Nephron progenitor cell (in vitro differentiated cells): ENCODE data around the gene PDLIM7.

Experiments
- DNase-seq: peaks from one replicate; pipeline ENCODE4 v3.0.0; 2021
- H3K27ac Mint-ChIP-seq: 2 replicates; pipeline ENCODE4 v1.8.0; 2021; ENCODE audit warnings: mild to moderate bottlenecking, moderate library complexity, mixed read lengths
- H3K27me3 Mint-ChIP-seq: 2 replicates; pipeline ENCODE4 v1.8.0; 2021; ENCODE audit warnings: mild to moderate bottlenecking, low read depth, mixed read lengths; ENCODE audit not compliant: poor library complexity
- H3K36me3 Mint-ChIP-seq: 2 replicates; pipeline ENCODE4 v1.8.0; 2021; ENCODE audit warnings: low read depth, mixed read lengths
- H3K4me1 Mint-ChIP-seq: 2 replicates; pipeline ENCODE4 v1.8.0; 2021; ENCODE audit warnings: mixed read lengths
- H3K4me3 Mint-ChIP-seq: 2 replicates; pipeline ENCODE4 v1.8.0; 2021; ENCODE audit warnings: mild to moderate bottlenecking, moderate library complexity, mixed read lengths
- H3K9me3 Mint-ChIP-seq: 2 replicates; pipeline ENCODE4 v1.8.0; 2021; ENCODE audit warnings: mild to moderate bottlenecking, moderate library complexity, mixed read lengths
- CTCF ChIP-seq: fragments of 200-600 bp; sonication (generic); IDR thresholded peaks from 2 replicates; pipeline ENCODE4 v1.5.0; 2021; ENCODE audit warnings: antibody characterized with exemption

Gene PDLIM7

GRCh38 chr5:177531209-177531940 lies 34.0 kb upstream of the PDLIM7 start:
- Mint-ChIP-seq H3K4me3 (no peak overlapping the region), H3K27ac (peak overlapping the region; percentile 88), H3K36me3 (peaks cover 36% of the 10 kb centered on the region), H3K4me1 (no peaks in the 10 kb centered on the region), H3K27me3 (no peaks in the 10 kb centered on the region), H3K9me3 (no peaks in the 10 kb centered on the region)
- no peak for DNase-seq
- TF ChIP-seq CTCF, result no peak

DNA sequence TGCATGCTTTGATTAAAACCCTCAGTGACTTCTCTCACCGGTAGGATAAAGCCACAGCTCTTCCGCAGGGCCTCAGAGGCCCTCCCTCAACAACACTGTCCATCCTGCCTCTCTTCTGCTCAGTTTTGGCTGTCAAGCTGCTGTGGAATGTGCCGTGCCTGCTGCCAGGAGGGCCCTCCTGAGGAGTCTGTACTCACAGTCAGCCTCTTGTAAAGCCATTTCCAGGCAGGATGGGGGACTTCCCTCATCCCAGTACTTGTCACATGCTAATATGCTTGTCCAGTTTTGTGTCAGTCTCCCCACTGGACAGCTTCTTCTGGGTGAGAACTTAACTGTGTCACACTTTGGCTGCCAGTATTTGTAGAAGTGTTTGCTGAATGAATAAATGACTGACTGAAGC lies 33.2 kb upstream of the PDLIM7 start:
- TF ChIP-seq CTCF, result no peak
- peak overlapping the region; percentile 88 for H3K27ac Mint-ChIP-seq
- H3K36me3 Mint-ChIP-seq, result peaks cover 38% of the 10 kb centered on the region
- no peak overlapping the region for H3K4me3 Mint-ChIP-seq
- H3K27me3 Mint-ChIP-seq, result no peaks in the 10 kb centered on the region
- H3K4me1 Mint-ChIP-seq, result no peaks in the 10 kb centered on the region
- no peak for DNase-seq
- H3K9me3 Mint-ChIP-seq, result no peaks in the 10 kb centered on the region

- DNase-seq, result no peak
- H3K4me1 Mint-ChIP-seq, result no peaks in the 10 kb centered on the region
- peak overlapping the region; percentile 37 for H3K27ac Mint-ChIP-seq
- peaks cover 35% of the 10 kb centered on the region for H3K36me3 Mint-ChIP-seq
- H3K4me3 Mint-ChIP-seq, result no peak overlapping the region
- H3K27me3 Mint-ChIP-seq, result no peaks in the 10 kb centered on the region
- H3K9me3 Mint-ChIP-seq, result no peaks in the 10 kb centered on the region
- TF ChIP-seq CTCF, result no peak
Observed at GRCh38 chr5:177529247-177530203, 32.1 kb upstream of the PDLIM7 start.

DNA sequence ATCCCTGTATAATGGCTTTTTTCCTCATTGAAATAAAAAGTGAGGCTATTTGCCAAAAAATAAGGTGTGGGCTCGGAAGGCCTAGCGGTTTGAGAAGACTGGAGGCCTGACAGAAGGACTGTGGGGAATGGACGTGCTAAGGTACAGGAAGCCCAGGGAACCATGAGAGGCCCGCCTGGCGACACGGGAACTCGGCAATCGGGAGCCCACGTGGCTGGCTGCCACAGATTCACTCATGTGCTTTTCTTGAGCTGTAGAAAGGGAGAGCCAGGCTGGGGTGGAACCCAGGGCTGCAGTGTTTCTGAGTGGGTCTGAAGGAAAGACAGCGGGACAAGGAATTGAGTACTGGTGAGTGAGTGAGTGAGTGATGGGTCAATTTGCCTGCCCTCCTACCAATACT lies 31.2 kb upstream of the PDLIM7 start:
- TF ChIP-seq CTCF, result no peak
- no peaks in the 10 kb centered on the region for H3K9me3 Mint-ChIP-seq
- no peak for DNase-seq
- peaks cover 33% of the 10 kb centered on the region for H3K36me3 Mint-ChIP-seq
- no peaks in the 10 kb centered on the region for H3K4me1 Mint-ChIP-seq
- H3K27ac Mint-ChIP-seq, result no peak overlapping the region
- H3K4me3 Mint-ChIP-seq, result no peak overlapping the region
- no peaks in the 10 kb centered on the region for H3K27me3 Mint-ChIP-seq

DNA sequence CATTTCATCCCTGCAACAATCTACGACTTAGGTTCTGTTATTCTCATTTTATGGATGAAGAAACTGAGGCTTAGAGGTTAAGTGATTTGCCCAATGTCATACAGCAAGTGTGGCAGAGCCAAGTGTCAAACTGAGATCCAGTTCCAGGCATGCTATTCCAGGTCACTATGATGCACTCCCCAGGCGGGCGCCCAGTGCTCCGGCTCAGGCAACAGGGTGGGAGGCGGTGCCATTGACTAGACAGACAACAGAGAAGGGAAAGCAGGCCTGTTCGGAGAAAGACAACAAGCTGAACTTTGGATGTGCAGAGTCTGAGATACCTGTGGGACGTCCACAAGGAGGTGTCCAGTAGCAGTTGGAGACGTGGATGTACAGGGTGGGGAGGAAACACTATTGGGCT lies 30.2 kb upstream of the PDLIM7 start:
- Mint-ChIP-seq H3K9me3 (no peaks in the 10 kb centered on the region), H3K4me1 (no peaks in the 10 kb centered on the region), H3K27ac (no peak overlapping the region), H3K27me3 (no peaks in the 10 kb centered on the region), H3K36me3 (peaks cover 32% of the 10 kb centered on the region), H3K4me3 (no peak overlapping the region)
- DNase-seq, result no peak
- TF ChIP-seq CTCF, result no peak
